Transverse colon (tissue), 4 donors: ENCODE results near the gene ESD.

Source experiments
- CTCF ChIP-seq, 5 experiments: fragments of 200-600 bp in 3 of 5; fragments of 450-650 bp in 2 of 5; sonication (generic) in 3 of 5; IDR thresholded peaks; 1 replicate in 2 of 5; 2 replicates in 3 of 5; pipeline ENCODE4 v1.5.1; 2016 to 2017; ENCODE audit warnings: antibody characterized with exemption in 5 of 5, inconsistent platforms in 3 of 5, mild to moderate bottlenecking in 2 of 5, moderate library complexity in 1 of 5
- EP300 ChIP-seq: sonication (generic); formaldehyde crosslinking; IDR thresholded peaks from one replicate; pipeline ENCODE4 v1.6.1; 2017; ENCODE audit warnings: antibody characterized with exemption, low read depth
- POLR2A ChIP-seq: fragments of 450-650 bp; IDR thresholded peaks from one replicate; pipeline ENCODE4 v1.6.1; 2016; ENCODE audit warnings: antibody characterized with exemption, mild to moderate bottlenecking, moderate library complexity
- POLR2AphosphoS5 ChIP-seq, 3 donors: sonication (generic); formaldehyde crosslinking; IDR thresholded peaks; one replicate each; pipeline ENCODE4 v1.6.1; 2016; ENCODE audit warnings: antibody characterized with exemption in 3 of 3

- TF ChIP-seq CTCF (IDR thresholded peaks at IDR 0.05) (no peak), EP300 (no peak), POLR2A (no peak), POLR2AphosphoS5 (IDR thresholded peaks at IDR 0.05) (no peak)
These were observed 18.1 kb downstream of the ESD start for GRCh38 chr13:46778890-46779289.
